ENCODE measurements around the gene NPIPA2.
"Not testable (repeated sequence)": the region's sequence is repeated elsewhere in the genome, so short reads cannot be mapped to it uniquely, and the experiment has no call there.

NPIPA2 gene

GRCh38 chr16:14703156-14704011 lies 38.9 kb upstream of the NPIPA2 start, which contains the start of gene NPIPA3:
Gene NPIPA3 (plus strand): TSS chr16:14703411. CDS start chr16:14708944, 5,533 bp downstream.
- H2BK12ac ChIP-seq (ENCODE audit: low read length in 2 of 2); H2AK5ac ChIP-seq (ENCODE audit: low read length, severe bottlenecking); H3K9me3 ChIP-seq (ENCODE audit: control insufficient read depth, low read length); H3K9ac ChIP-seq (ENCODE audit: low read length); H3K27ac ChIP-seq (ENCODE audit: low read length, poor library complexity, severe bottlenecking); H3K14ac ChIP-seq (ENCODE audit: low read length in 2 of 2); H2BK120ac ChIP-seq (ENCODE audit: low read depth, low read length); H4K91ac ChIP-seq (ENCODE audit: low read length); H3K79me1 ChIP-seq (replicated peaks; ENCODE audit: low read length, poor library complexity, severe bottlenecking); H3K27me3 ChIP-seq (ENCODE audit: control insufficient read depth in 1 of 2, insufficient read depth in 1 of 2, low read length in 2 of 2); H2AFZ ChIP-seq (ENCODE audit: low read depth, low read length); H3K36me3 ChIP-seq (ENCODE audit: control insufficient read depth in 1 of 2, insufficient read depth in 2 of 2, low read depth in 1 of 2, low read length in 2 of 2); H3K23ac ChIP-seq (ENCODE audit: low read length in 2 of 2); H3K4me2 ChIP-seq (ENCODE audit: low read length, poor library complexity, severe bottlenecking); H2BK15ac ChIP-seq (ENCODE audit: low read depth, poor library complexity, severe bottlenecking); H3K4ac ChIP-seq (ENCODE audit: low read depth in 1 of 2, low read length in 2 of 2); H2BK5ac ChIP-seq (ENCODE audit: low read depth, low read length, poor library complexity, severe bottlenecking); H3K4me3 ChIP-seq (ENCODE audit: insufficient read depth in 1 of 2, low read depth in 1 of 2, low read length in 2 of 2); H3K18ac ChIP-seq (ENCODE audit: low read depth in 1 of 2, low read length in 2 of 2); H3K4me1 ChIP-seq (ENCODE audit: control insufficient read depth, insufficient read depth, low read depth, low read length); H4K8ac ChIP-seq (ENCODE audit: low read length); DNase-seq: not testable (repeated sequence)
- no CpG with 5 or more reads among the region's 73 CpGs for WGBS

DNA sequence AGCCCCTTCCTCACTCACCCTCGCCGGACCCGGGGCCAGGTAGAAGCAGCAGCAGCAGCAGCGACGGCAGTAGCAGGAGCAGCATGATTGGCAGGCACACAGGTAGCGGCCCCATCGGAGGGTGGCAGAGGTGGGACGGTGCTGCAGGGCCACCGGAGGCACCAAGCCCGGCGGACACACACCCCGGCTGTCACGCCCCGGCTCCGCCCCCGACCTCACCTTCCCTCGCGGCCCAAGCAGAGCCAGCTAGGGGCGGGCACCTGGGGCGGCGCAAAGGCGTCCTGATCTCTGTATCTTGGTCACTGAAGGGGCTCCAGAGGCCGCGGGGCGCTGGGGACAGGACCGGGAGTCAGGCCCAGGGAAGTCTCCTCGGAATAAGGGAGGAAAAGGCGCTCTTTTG lies 9.1 kb upstream of the NPIPA2 start:
- H4K8ac ChIP-seq (ENCODE audit: low read length); H3K27me3 ChIP-seq (ENCODE audit: control insufficient read depth in 1 of 2, insufficient read depth in 1 of 2, low read length in 2 of 2); H3K36me3 ChIP-seq (ENCODE audit: control insufficient read depth in 1 of 2, insufficient read depth in 2 of 2, low read depth in 1 of 2, low read length in 2 of 2); H2BK120ac ChIP-seq (ENCODE audit: low read depth, low read length); H3K23ac ChIP-seq (ENCODE audit: low read length in 2 of 2); H2AFZ ChIP-seq (ENCODE audit: low read depth, low read length); H2BK5ac ChIP-seq (ENCODE audit: low read depth, low read length, poor library complexity, severe bottlenecking); DNase-seq; H2BK12ac ChIP-seq (ENCODE audit: low read length in 2 of 2); H3K4ac ChIP-seq (ENCODE audit: low read depth in 1 of 2, low read length in 2 of 2); H3K14ac ChIP-seq (ENCODE audit: low read length in 2 of 2); H4K91ac ChIP-seq (ENCODE audit: low read length); H3K4me1 ChIP-seq (ENCODE audit: control insufficient read depth, insufficient read depth, low read depth, low read length); H3K4me3 ChIP-seq (ENCODE audit: insufficient read depth in 1 of 2, low read depth in 1 of 2, low read length in 2 of 2); H3K4me2 ChIP-seq (ENCODE audit: low read length, poor library complexity, severe bottlenecking); H3K9ac ChIP-seq (ENCODE audit: low read length); H2BK15ac ChIP-seq (ENCODE audit: low read depth, poor library complexity, severe bottlenecking); H3K27ac ChIP-seq (ENCODE audit: low read length, poor library complexity, severe bottlenecking); H3K79me1 ChIP-seq (replicated peaks; ENCODE audit: low read length, poor library complexity, severe bottlenecking); H2AK5ac ChIP-seq (ENCODE audit: low read length, severe bottlenecking); H3K9me3 ChIP-seq (ENCODE audit: control insufficient read depth, low read length); H3K18ac ChIP-seq (ENCODE audit: low read depth in 1 of 2, low read length in 2 of 2): not testable (repeated sequence)
- WGBS: no CpG with 5 or more reads among the region's 28 CpGs

DNA sequence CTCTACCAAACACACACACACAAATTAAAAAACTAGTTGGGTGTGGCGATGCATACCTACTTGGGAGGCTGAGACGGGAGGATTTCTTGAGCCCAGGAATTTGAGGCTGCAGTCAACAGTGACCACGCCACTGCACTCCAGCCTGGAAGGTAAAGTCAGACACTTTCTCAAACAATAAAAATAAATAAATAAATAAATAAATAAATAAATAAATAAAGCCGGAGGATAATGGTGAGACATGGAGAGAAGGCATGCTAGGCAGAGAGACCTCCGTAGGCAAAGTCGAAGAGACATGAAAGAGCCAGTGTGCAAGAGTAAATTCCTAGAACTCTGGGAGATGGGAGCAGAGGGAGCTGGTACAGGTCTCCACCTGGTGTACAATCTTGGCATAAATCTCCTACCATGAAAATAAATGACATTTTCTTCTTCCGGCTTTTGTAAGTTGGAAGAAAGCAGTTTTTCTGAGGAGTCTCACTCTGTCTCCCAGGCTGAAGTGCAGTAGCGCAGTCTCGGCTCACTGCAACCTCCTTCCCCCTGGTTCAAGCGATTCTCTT lies 1.4 kb upstream of the NPIPA2 start:
- H3K9me3 ChIP-seq (ENCODE audit: control insufficient read depth, low read length); H3K4me1 ChIP-seq (ENCODE audit: control insufficient read depth, insufficient read depth, low read depth, low read length); H3K4me2 ChIP-seq (ENCODE audit: low read length, poor library complexity, severe bottlenecking); H2AFZ ChIP-seq (ENCODE audit: low read depth, low read length); H3K27ac ChIP-seq (ENCODE audit: low read length, poor library complexity, severe bottlenecking); H2BK15ac ChIP-seq (ENCODE audit: low read depth, poor library complexity, severe bottlenecking); H3K4ac ChIP-seq (ENCODE audit: low read depth in 1 of 2, low read length in 2 of 2); H3K27me3 ChIP-seq (ENCODE audit: control insufficient read depth in 1 of 2, insufficient read depth in 1 of 2, low read length in 2 of 2); DNase-seq; H4K91ac ChIP-seq (ENCODE audit: low read length); H3K9ac ChIP-seq (ENCODE audit: low read length); H3K23ac ChIP-seq (ENCODE audit: low read length in 2 of 2); H2AK5ac ChIP-seq (ENCODE audit: low read length, severe bottlenecking); H3K36me3 ChIP-seq (ENCODE audit: control insufficient read depth in 1 of 2, insufficient read depth in 2 of 2, low read depth in 1 of 2, low read length in 2 of 2); H2BK120ac ChIP-seq (ENCODE audit: low read depth, low read length); H3K14ac ChIP-seq (ENCODE audit: low read length in 2 of 2); H4K8ac ChIP-seq (ENCODE audit: low read length); H3K4me3 ChIP-seq (ENCODE audit: insufficient read depth in 1 of 2, low read depth in 1 of 2, low read length in 2 of 2); H3K18ac ChIP-seq (ENCODE audit: low read depth in 1 of 2, low read length in 2 of 2); H2BK12ac ChIP-seq (ENCODE audit: low read length in 2 of 2); H3K79me1 ChIP-seq (replicated peaks; ENCODE audit: low read length, poor library complexity, severe bottlenecking); H2BK5ac ChIP-seq (ENCODE audit: low read depth, low read length, poor library complexity, severe bottlenecking): not testable (repeated sequence)
- WGBS: no CpG with 5 or more reads among the region's 10 CpGs

DNA sequence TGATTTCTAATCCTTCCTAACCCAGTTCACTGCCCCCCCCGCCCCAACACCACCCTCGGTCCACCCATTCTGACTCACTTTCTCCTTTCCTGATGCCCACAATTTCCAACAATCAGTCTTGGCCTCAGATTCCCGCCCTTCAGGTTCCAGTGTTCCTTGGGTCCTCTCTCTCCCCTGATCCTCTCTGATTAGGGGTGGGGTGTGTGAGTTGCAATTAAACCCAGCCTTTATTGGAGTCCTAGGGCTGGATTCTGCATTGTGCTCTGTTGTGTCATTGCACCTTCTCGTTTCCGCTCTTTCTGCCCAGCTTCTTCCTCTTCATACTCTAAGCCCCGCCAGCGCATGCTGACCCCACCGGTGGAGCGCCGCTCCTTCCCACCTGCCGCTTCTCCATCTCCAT lies 539 bp upstream of the NPIPA2 start:
- WGBS: no CpG with 5 or more reads among the region's 11 CpGs
- not testable (repeated sequence) for H3K36me3 ChIP-seq (ENCODE audit: control insufficient read depth in 1 of 2, insufficient read depth in 2 of 2, low read depth in 1 of 2, low read length in 2 of 2); H3K4me1 ChIP-seq (ENCODE audit: control insufficient read depth, insufficient read depth, low read depth, low read length); H2BK15ac ChIP-seq (ENCODE audit: low read depth, poor library complexity, severe bottlenecking); H3K9me3 ChIP-seq (ENCODE audit: control insufficient read depth, low read length); H2BK12ac ChIP-seq (ENCODE audit: low read length in 2 of 2); H4K91ac ChIP-seq (ENCODE audit: low read length); H3K4me3 ChIP-seq (ENCODE audit: insufficient read depth in 1 of 2, low read depth in 1 of 2, low read length in 2 of 2); H4K8ac ChIP-seq (ENCODE audit: low read length); H2BK5ac ChIP-seq (ENCODE audit: low read depth, low read length, poor library complexity, severe bottlenecking); H3K79me1 ChIP-seq (replicated peaks; ENCODE audit: low read length, poor library complexity, severe bottlenecking); H2AFZ ChIP-seq (ENCODE audit: low read depth, low read length); H3K4me2 ChIP-seq (ENCODE audit: low read length, poor library complexity, severe bottlenecking); H2AK5ac ChIP-seq (ENCODE audit: low read length, severe bottlenecking); H3K23ac ChIP-seq (ENCODE audit: low read length in 2 of 2); H3K14ac ChIP-seq (ENCODE audit: low read length in 2 of 2); H3K9ac ChIP-seq (ENCODE audit: low read length); H3K27ac ChIP-seq (ENCODE audit: low read length, poor library complexity, severe bottlenecking); H3K4ac ChIP-seq (ENCODE audit: low read depth in 1 of 2, low read length in 2 of 2); H3K27me3 ChIP-seq (ENCODE audit: control insufficient read depth in 1 of 2, insufficient read depth in 1 of 2, low read length in 2 of 2); DNase-seq; H2BK120ac ChIP-seq (ENCODE audit: low read depth, low read length); H3K18ac ChIP-seq (ENCODE audit: low read depth in 1 of 2, low read length in 2 of 2)

All from mesenchymal stem cell (in vitro differentiated cells and primary cell).